Ovary (tissue), 3 donors: ENCODE data around the gene THBS4.

Experiments
- CTCF ChIP-seq, 3 donors: fragments of 450-650 bp in 2 of 3; fragments of 200-600 bp in 1 of 3; IDR thresholded peaks; one replicate each; pipeline versions ENCODE4 v1.5.1 to v1.8.0; 2016 to 2022; ENCODE audit warnings: antibody characterized with exemption in 3 of 3, mild to moderate bottlenecking in 1 of 3
- POLR2A ChIP-seq: fragments of 450-650 bp; IDR thresholded peaks from one replicate; pipeline ENCODE4 v1.6.1; 2017; ENCODE audit warnings: antibody characterized with exemption, mild to moderate bottlenecking, moderate library complexity
- donor health status: DM: no; HTN: no; CAD: no.

GRCh38 chr5:80070338-80071056 lies 35.3 kb downstream of the THBS4 start:
- TF ChIP-seq CTCF (IDR thresholded peaks at IDR 0.05) (no peak), POLR2A (no peak)
